A673 (cell line): ENCODE measurements around the gene R3HDM4. TPM values are rescaled to one million over a fixed set of nuclear protein-coding genes. Genes with fewer than 3 reads are reported as not detected.

ENCODE experiments used
- BruUV-seq: library from RNA; stranded (reverse); fragments of 400-500 nt; replicated peaks from 2 replicates; lab custom pipeline; 2021; lab: Mats Ljungman, UMichigan
- CTCF ChIA-PET: fragments of 300-600 bp; sonication (Branson Sonifier 250); formaldehyde crosslinking; loops from one replicate; lab custom pipeline; 2022; ENCODE audit warnings: antibody characterized with exemption; lab: Charles Lee
- POLR2A ChIA-PET: fragments of 300-600 bp; sonication (Branson Sonifier 250); formaldehyde crosslinking; loops from one replicate; lab custom pipeline; 2022; ENCODE audit warnings: antibody characterized with exemption; ENCODE audit not compliant: low non-redundant PET; lab: Charles Lee
- DNase-seq: peaks from one replicate; pipeline ENCODE4 v3.0.0-alpha.2; 2015; ENCODE audit warnings: low spot score
- H3K27ac ChIP-seq: fragments of 200-600 bp; sonication (generic); 2 replicates; pipeline ENCODE4 v1.5.1; 2016; ENCODE audit warnings: mixed run types, low read depth, mild to moderate bottlenecking, mixed read lengths, antibody characterized with exemption, low read length; ENCODE audit not compliant: poor library complexity, severe bottlenecking
- H3K27me3 ChIP-seq: fragments of 200-600 bp; sonication (generic); replicated peaks from 2 replicates; pipeline ENCODE4 v1.6.1; 2017; ENCODE audit warnings: mixed run types, low read depth, mild to moderate bottlenecking, mixed read lengths, antibody characterized with exemption, low read length; ENCODE audit not compliant: insufficient read depth, poor library complexity
- H3K36me3 ChIP-seq: fragments of 200-600 bp; sonication (generic); 2 replicates; pipeline ENCODE4 v1.6.1; 2016; ENCODE audit warnings: mixed run types, mild to moderate bottlenecking, mixed read lengths, antibody characterized with exemption, low read length; ENCODE audit not compliant: insufficient read depth, poor library complexity, severe bottlenecking
- H3K4me1 ChIP-seq: fragments of 200-600 bp; sonication (generic); 2 replicates; pipeline ENCODE4 v1.6.1; 2017; ENCODE audit warnings: mixed run types, mild to moderate bottlenecking, mixed read lengths, antibody characterized with exemption, low read length; ENCODE audit not compliant: insufficient read depth, poor library complexity, severe bottlenecking
- H3K4me3 ChIP-seq: fragments of 200-600 bp; sonication (generic); 2 replicates; pipeline ENCODE4 v1.5.1; 2016; ENCODE audit warnings: low read depth, mixed run types, mild to moderate bottlenecking, mixed read lengths, low read length; ENCODE audit not compliant: poor library complexity, severe bottlenecking
- H3K9me3 ChIP-seq: fragments of 200-600 bp; sonication (generic); 2 replicates; pipeline ENCODE4 v1.6.1; 2016; ENCODE audit warnings: mixed run types, low read depth, mild to moderate bottlenecking, mixed read lengths, antibody characterized with exemption, low read length; ENCODE audit not compliant: poor library complexity, severe bottlenecking
- EZH2 ChIP-seq: fragments of 200-600 bp; sonication (generic); IDR thresholded peaks from 2 replicates; pipeline ENCODE4 v1.6.1; 2017; ENCODE audit warnings: borderline replicate concordance, low read depth, mild to moderate bottlenecking, mixed read lengths, antibody characterized with exemption, low read length; ENCODE audit not compliant: poor library complexity, severe bottlenecking
- intact Hi-C: fragments of 100-400 bp; cut with micrococcal nuclease; formaldehyde crosslinking; loops from one replicate; pipeline ENCODE4 v1.10.0; 2022; ENCODE audit not compliant: unreplicated experiment
- total RNA-seq: library from RNA; stranded (reverse); gene quantifications from 2 replicates; pipeline ENCODE4 v1.2.3, GENCODE V29; 2021
- TF ChIP-seq, protein P1 (sequence below): fragments of 300-800, 200-600 bp; sonication (generic); conservative IDR thresholded peaks from 2 replicates; pipeline ENCODE4 v1.5.1; 2017; ENCODE audit warnings: low read depth, mild to moderate bottlenecking, antibody characterized with exemption, low read length, moderate library complexity, mixed read lengths

Gene R3HDM4
- total RNA-seq, 1 experiment from 2014 or later: 39.3 TPM

DNA sequence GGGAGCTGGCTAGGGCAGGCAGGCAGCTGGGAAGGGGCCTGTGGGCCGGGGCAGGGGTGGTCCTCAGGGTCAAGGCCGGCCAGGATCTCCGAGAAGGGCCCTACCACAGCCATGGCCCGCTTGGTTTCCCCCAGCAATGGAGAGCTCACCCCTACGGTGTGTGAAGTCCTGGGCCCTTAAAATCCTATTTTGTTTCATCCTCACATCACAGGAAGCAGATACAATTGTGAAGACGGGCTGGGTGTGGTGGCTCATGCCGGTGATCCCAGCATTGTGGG is 11.0 kb downstream of the R3HDM4 start:
- intact Hi-C loops: no loop called here
- Histone ChIP-seq H3K9me3 (no peaks in the 10 kb centered on the region), H3K27ac (no peak overlapping the region), H3K36me3 (peaks cover 4% of the 10 kb centered on the region), H3K4me1 (peaks cover 8% of the 10 kb centered on the region), H3K27me3 (no peaks in the 10 kb centered on the region), H3K4me3 (no peak overlapping the region)
- DNase-seq: no peak
- BruUV-seq: no TSS peak
- no peak for TF ChIP-seq EZH2
- TF ChIP-seq, protein P1, sequence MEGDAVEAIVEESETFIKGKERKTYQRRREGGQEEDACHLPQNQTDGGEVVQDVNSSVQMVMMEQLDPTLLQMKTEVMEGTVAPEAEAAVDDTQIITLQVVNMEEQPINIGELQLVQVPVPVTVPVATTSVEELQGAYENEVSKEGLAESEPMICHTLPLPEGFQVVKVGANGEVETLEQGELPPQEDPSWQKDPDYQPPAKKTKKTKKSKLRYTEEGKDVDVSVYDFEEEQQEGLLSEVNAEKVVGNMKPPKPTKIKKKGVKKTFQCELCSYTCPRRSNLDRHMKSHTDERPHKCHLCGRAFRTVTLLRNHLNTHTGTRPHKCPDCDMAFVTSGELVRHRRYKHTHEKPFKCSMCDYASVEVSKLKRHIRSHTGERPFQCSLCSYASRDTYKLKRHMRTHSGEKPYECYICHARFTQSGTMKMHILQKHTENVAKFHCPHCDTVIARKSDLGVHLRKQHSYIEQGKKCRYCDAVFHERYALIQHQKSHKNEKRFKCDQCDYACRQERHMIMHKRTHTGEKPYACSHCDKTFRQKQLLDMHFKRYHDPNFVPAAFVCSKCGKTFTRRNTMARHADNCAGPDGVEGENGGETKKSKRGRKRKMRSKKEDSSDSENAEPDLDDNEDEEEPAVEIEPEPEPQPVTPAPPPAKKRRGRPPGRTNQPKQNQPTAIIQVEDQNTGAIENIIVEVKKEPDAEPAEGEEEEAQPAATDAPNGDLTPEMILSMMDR: no peak
- CTCF ChIA-PET: no interaction called here
- POLR2A ChIA-PET: no interaction called here

DNA sequence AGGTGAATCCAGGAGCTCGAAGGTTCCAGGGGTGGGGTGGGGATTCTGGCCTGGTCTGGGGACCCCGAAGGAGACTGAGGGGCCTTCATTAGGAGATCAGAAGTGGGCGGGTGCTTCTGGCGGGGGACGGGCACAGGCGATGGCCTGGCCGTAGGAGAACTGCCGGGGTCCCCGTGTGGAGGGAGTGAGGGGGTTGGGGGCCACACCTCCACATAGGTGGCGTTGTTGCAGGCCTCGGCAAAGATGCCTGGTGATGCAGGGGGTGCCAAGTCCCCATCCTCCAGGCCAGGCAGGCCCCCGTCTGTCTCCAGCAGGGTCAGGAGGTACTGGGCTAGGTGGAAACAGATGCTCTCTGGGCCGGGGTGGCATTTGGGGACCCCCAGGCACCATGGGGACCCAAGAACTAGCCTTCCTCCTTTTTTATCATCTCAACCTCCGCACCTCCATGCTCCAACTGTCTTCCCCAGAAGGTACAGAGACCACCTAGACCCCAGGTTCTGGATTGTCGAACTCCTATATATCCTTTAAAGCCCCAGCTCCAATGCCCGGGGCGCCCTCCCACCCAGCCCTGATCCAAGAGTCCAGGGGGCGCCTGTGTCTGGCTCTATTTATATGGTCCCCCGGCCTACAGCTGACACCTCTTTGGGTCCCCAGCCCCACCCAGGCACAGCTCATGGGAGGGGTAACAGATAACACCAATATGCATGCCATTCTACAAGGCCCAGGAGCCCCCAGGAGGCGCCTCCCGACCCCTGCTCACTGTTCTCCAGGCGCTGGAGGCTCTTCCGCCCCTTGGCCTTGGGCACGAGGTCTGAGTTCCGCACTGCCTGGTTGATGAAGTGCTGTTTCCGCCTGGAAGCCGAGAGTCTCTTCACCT is 11.6 kb downstream of the R3HDM4 start:
- no peak overlapping the region for H3K4me3 ChIP-seq
- H3K4me1 ChIP-seq: peaks cover 8% of the 10 kb centered on the region
- intact Hi-C loops: no loop called here
- peaks cover 4% of the 10 kb centered on the region for H3K36me3 ChIP-seq
- H3K9me3 ChIP-seq: no peaks in the 10 kb centered on the region
- H3K27ac ChIP-seq: no peak overlapping the region
- no peak for TF ChIP-seq EZH2
- TF ChIP-seq, protein P1: no peak
- DNase-seq: no peak
- no peaks in the 10 kb centered on the region for H3K27me3 ChIP-seq
- BruUV-seq: no TSS peak
- ChIA-PET POLR2A (interaction anchor here (0.6 kb wide), 1 partner anchor 368 kb away, joined by 14 read pairs; no protein-coding TSS in a partner anchor), CTCF (interaction anchor here (0.6 kb wide), 1 partner anchor 106 kb away, joined by 3 read pairs; no protein-coding TSS in a partner anchor)

DNA sequence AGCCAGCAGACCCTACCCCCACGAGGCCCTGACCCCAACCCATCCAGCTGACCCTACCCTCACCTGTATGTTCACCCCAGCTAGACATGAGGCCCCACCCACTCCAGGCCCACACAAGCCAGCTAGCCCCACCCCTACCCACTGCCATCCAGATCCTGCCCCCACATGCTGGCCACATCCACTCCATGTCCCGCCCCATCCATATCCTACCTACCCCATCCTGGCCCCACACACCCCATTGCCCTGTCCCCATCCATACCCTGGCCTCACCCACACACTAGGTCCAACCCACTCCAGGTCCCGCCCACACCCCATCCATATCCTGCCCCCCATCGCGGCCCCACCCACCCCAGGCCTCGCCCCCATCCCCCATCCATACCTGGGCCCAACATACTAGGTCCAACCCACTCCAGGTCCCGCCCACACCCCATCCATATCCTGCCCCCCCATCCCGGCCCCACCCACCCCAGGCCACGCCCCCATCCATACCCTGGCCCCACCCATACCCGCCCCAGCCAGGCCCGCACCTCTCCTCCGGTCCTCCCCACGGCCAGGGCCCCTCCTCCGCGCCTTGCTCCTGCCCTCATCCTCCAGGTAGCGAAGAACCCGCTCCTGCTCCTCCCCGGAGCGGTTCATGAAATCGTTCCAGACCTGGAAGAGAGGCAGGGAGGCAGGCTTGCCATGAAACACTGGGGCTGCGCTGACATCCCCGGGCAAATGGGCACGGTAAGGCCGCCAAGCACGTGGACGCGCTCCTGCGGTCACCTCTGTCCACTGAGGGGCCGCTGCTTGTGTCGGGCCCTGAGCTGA is 12.5 kb downstream of the R3HDM4 start:
- Histone ChIP-seq H3K27me3 (no peaks in the 10 kb centered on the region), H3K9me3 (no peaks in the 10 kb centered on the region), H3K27ac (no peak overlapping the region), H3K4me3 (no peak overlapping the region), H3K36me3 (peaks cover 4% of the 10 kb centered on the region), H3K4me1 (peaks cover 8% of the 10 kb centered on the region)
- POLR2A ChIA-PET: no interaction called here
- intact Hi-C loops: no loop called here
- DNase-seq: peak; percentile 44
- BruUV-seq: no TSS peak
- CTCF ChIA-PET: interaction anchor here (0.6 kb wide), 1 partner anchor 107 kb away, joined by 3 read pairs; no protein-coding TSS in a partner anchor
- TF ChIP-seq EZH2: no peak
- TF ChIP-seq, protein P1: no peak
